ENCODE measurements around the gene UTP20.

DNA sequence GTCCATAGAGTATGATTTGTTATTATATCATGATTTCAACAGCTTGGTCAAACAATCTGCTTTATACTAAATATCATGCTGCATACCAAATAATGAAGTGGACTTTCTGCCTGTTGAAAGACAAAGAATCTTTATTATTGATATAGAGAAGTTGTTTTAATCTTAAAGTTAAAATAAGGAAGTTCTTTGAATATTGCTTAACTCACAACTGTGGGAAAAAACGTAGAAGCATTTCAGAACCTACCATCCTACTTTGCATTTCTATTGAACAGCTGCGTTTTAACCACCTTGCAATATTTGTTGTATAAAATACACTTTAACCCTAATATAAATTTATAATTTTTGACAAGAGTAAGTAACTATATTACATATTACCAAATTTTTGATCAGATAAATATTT is 150.6 kb downstream of the UTP20 start:
- TF ChIP-seq, protein P1, sequence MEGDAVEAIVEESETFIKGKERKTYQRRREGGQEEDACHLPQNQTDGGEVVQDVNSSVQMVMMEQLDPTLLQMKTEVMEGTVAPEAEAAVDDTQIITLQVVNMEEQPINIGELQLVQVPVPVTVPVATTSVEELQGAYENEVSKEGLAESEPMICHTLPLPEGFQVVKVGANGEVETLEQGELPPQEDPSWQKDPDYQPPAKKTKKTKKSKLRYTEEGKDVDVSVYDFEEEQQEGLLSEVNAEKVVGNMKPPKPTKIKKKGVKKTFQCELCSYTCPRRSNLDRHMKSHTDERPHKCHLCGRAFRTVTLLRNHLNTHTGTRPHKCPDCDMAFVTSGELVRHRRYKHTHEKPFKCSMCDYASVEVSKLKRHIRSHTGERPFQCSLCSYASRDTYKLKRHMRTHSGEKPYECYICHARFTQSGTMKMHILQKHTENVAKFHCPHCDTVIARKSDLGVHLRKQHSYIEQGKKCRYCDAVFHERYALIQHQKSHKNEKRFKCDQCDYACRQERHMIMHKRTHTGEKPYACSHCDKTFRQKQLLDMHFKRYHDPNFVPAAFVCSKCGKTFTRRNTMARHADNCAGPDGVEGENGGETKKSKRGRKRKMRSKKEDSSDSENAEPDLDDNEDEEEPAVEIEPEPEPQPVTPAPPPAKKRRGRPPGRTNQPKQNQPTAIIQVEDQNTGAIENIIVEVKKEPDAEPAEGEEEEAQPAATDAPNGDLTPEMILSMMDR (IDR thresholded peaks at IDR 0.05), result no peak
- TF ChIP-seq POLR2A (IDR thresholded peaks at IDR 0.05; ENCODE audit: low read length), result no peak
- TF ChIP-seq, protein P2, sequence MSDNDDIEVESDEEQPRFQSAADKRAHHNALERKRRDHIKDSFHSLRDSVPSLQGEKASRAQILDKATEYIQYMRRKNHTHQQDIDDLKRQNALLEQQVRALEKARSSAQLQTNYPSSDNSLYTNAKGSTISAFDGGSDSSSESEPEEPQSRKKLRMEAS (IDR thresholded peaks at IDR 0.05), result no peak
